22Rv1 (cell line): Measurements from ENCODE around the gene NMRAL1.

Experiments
- ZFX ChIP-seq: fragments of 450-650 bp; IDR thresholded peaks from 2 replicates; pipeline ENCODE4 v1.6.1; 2017; ENCODE audit warnings: antibody characterized with exemption, borderline replicate concordance
- TF ChIP-seq, protein P1 (sequence below): fragments of 450-650 bp; IDR thresholded peaks from 2 replicates; pipeline ENCODE4 v1.5.1; 2017; ENCODE audit warnings: mild to moderate bottlenecking

DNA sequence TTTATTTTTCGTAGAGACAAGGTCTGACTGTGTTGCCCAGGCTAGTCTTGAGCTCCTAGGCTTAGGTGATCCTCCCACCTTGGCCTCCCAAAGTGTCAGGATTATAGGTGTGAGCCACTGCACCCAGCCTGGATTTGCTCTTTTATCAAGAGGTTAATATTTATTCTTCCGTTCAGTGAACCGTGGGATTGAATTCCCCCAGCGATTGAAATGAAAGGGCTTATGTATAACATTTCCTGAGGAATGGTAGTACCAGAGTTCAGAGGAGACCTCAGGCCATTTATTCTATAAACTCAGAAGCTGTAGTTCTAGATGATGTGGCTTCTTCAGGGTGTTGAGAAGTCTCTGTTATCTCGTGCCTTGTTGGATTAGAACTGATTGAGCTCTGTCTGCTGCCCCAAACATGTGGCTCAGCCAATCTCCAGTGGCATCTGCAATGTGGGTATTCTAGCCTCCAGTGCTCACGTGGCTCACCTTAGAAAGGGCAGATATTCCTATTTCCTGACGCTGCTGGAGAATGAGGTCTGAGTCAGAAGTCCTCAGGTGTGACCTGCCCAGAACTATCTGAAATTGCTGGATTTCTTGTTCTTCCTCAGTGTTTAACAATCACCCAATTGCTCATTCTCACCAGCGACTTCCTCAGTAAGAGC is 24.2 kb upstream of the NMRAL1 start:
- TF ChIP-seq, protein P1, sequence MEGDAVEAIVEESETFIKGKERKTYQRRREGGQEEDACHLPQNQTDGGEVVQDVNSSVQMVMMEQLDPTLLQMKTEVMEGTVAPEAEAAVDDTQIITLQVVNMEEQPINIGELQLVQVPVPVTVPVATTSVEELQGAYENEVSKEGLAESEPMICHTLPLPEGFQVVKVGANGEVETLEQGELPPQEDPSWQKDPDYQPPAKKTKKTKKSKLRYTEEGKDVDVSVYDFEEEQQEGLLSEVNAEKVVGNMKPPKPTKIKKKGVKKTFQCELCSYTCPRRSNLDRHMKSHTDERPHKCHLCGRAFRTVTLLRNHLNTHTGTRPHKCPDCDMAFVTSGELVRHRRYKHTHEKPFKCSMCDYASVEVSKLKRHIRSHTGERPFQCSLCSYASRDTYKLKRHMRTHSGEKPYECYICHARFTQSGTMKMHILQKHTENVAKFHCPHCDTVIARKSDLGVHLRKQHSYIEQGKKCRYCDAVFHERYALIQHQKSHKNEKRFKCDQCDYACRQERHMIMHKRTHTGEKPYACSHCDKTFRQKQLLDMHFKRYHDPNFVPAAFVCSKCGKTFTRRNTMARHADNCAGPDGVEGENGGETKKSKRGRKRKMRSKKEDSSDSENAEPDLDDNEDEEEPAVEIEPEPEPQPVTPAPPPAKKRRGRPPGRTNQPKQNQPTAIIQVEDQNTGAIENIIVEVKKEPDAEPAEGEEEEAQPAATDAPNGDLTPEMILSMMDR: no peak
- TF ChIP-seq ZFX: no peak
